ENCODE measurements around the gene NTM.

- TF ChIP-seq, protein P1, sequence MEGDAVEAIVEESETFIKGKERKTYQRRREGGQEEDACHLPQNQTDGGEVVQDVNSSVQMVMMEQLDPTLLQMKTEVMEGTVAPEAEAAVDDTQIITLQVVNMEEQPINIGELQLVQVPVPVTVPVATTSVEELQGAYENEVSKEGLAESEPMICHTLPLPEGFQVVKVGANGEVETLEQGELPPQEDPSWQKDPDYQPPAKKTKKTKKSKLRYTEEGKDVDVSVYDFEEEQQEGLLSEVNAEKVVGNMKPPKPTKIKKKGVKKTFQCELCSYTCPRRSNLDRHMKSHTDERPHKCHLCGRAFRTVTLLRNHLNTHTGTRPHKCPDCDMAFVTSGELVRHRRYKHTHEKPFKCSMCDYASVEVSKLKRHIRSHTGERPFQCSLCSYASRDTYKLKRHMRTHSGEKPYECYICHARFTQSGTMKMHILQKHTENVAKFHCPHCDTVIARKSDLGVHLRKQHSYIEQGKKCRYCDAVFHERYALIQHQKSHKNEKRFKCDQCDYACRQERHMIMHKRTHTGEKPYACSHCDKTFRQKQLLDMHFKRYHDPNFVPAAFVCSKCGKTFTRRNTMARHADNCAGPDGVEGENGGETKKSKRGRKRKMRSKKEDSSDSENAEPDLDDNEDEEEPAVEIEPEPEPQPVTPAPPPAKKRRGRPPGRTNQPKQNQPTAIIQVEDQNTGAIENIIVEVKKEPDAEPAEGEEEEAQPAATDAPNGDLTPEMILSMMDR (IDR thresholded peaks at IDR 0.05; ENCODE audit: low read depth, low read length, poor library complexity, severe bottlenecking), result peak; percentile 64
- TF ChIP-seq EZH2phosphoT487 (IDR thresholded peaks at IDR 0.05; ENCODE audit: borderline replicate concordance, low read length), result no peak
Measured at GRCh38 chr11:132312701-132313111, 942.3 kb downstream of the NTM start.
